ENCODE results near the gene CSTF1. TPM values are rescaled to one million over a fixed set of nuclear protein-coding genes. Genes with fewer than 3 reads are reported as not detected.
"Not testable (repeated sequence)": the region's sequence is repeated elsewhere in the genome, so short reads cannot be mapped to it uniquely, and the experiment has no call there.

The CSTF1 gene
- total RNA-seq, 8 experiments from 2014 or later: 17.0 to 39.8 (median 24.1) TPM

DNA sequence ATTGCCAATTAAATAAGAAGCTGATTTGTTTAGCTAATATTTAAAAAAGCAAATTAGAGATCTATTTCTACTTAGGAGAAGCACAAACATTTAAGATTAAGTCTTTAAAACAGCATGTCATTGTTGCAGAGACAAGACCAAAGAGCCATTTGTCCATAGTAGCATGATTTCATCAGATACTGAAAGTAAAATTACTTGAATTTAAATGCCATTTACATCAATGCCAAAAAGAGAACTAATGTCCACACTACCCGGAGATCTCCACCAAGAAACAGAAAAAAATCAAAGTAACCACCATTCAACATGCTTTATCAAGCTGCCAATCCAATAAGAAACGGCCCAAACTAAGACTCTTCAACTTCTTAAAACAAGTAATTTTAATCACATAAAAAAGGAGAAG is 16.1 kb upstream of the CSTF1 start:
- Histone ChIP-seq H3K4me3 (no peak overlapping the region), H3K27ac (no peak overlapping the region), H3K4me1 (replicated peaks in 1 of 2) (no peaks in the 10 kb centered on the region)
- no peak for ATAC-seq (replicated peaks in 6 of 8)
- 56 to 100% (median 92%) methylated on average over 1 to 2 of the region's 2 CpGs; no CpG with 5 or more reads in 2 of the 10 experiments for WGBS, 10 experiments
- in situ Hi-C loops (cut with MboI; ENCODE audit: low pct_unique_long_range_greater_than_20kb in 2 of 9, low sequenced_read_pairs in 9 of 9, unreplicated experiment in 9 of 9): no loop called here

- WGBS, 10 experiments: 90 to 100% (median 100%) methylated on average over 1 to 3 of the region's 3 CpGs; no CpG with 5 or more reads in 2 of the 10 experiments
- no peak overlapping the region for H3K4me3 ChIP-seq
- no peak for ATAC-seq (replicated peaks in 6 of 8)
- in situ Hi-C loops (cut with MboI; ENCODE audit: low pct_unique_long_range_greater_than_20kb in 2 of 9, low sequenced_read_pairs in 9 of 9, unreplicated experiment in 9 of 9): no loop called here
- H3K4me1 ChIP-seq (replicated peaks in 1 of 2): no peaks in the 10 kb centered on the region
- no peak overlapping the region for H3K27ac ChIP-seq
These were observed 14.1 kb upstream of the CSTF1 start for GRCh38 chr20:56378386-56378785.

DNA sequence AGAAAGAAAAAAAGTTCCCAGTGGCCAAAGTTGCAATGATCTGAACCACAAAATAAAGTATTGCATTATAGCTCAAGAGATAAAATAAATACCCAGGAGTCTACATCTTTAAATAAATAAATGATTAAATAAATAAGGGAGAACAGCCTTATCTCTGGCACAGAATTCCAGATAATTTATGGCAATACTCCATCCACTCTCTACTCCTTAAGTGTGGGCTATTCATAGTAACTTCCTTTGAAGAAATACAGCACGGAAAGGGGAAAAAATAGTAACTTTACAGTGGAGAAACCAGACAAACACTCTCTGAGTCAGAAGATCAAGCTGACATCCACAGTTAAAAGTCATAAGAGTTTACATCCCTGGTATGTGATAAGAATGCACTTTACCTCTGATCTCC is 12.1 kb upstream of the CSTF1 start:
- ATAC-seq (replicated peaks in 6 of 8): no peak
- no peak overlapping the region for H3K4me3 ChIP-seq
- H3K4me1 ChIP-seq (replicated peaks in 1 of 2): peaks cover 0 to 2% of the 10 kb centered on the region in 2 donors
- in situ Hi-C loops (cut with MboI; ENCODE audit: low pct_unique_long_range_greater_than_20kb in 2 of 9, low sequenced_read_pairs in 9 of 9, unreplicated experiment in 9 of 9): no loop called here
- H3K27ac ChIP-seq: no peak overlapping the region
- WGBS, 10 experiments: 69 to 100% (median 91%) methylated on average over 1 of the region's 1 CpG; no CpG with 5 or more reads in 3 of the 10 experiments

GRCh38 chr20:56381501-56381900 is 10.9 kb upstream of the CSTF1 start:
- H3K4me3 ChIP-seq: no peak overlapping the region
- peaks cover 0 to 2% of the 10 kb centered on the region in 2 donors for H3K4me1 ChIP-seq (replicated peaks in 1 of 2)
- 80 to 100% (median 80%) methylated on average over 1 of the region's 1 CpG; no CpG with 5 or more reads in 7 of the 10 experiments for WGBS, 10 experiments
- no peak overlapping the region for H3K27ac ChIP-seq
- in situ Hi-C loops (cut with MboI; ENCODE audit: low pct_unique_long_range_greater_than_20kb in 2 of 9, low sequenced_read_pairs in 9 of 9, unreplicated experiment in 9 of 9): no loop called here
- ATAC-seq (replicated peaks in 6 of 8): no peak

GRCh38 chr20:56382696-56383095 is 9.7 kb upstream of the CSTF1 start:
- Histone ChIP-seq H3K27ac (no peak overlapping the region), H3K4me1 (replicated peaks in 1 of 2) (peaks cover 0 to 2% of the 10 kb centered on the region in 2 donors), H3K4me3 (no peak overlapping the region)
- WGBS, 10 experiments: 77 to 100% (median 93%) methylated on average over 1 to 4 of the region's 4 CpGs; no CpG with 5 or more reads in 5 of the 10 experiments
- in situ Hi-C loops (cut with MboI; ENCODE audit: low pct_unique_long_range_greater_than_20kb in 2 of 9, low sequenced_read_pairs in 9 of 9, unreplicated experiment in 9 of 9): no loop called here
- ATAC-seq (replicated peaks in 6 of 8): no peak

GRCh38 chr20:56383334-56383733 is 9.1 kb upstream of the CSTF1 start:
- WGBS, 10 experiments: 82 to 100% (median 86%) methylated on average over 1 to 5 of the region's 8 CpGs; no CpG with 5 or more reads in 1 of the 10 experiments
- in situ Hi-C loops (cut with MboI; ENCODE audit: low pct_unique_long_range_greater_than_20kb in 2 of 9, low sequenced_read_pairs in 9 of 9, unreplicated experiment in 9 of 9): no loop called here

GRCh38 chr20:56385130-56385529 is 7.3 kb upstream of the CSTF1 start:
- no peak overlapping the region for H3K27ac ChIP-seq
- in situ Hi-C loops (cut with MboI; ENCODE audit: low pct_unique_long_range_greater_than_20kb in 2 of 9, low sequenced_read_pairs in 9 of 9, unreplicated experiment in 9 of 9): no loop called here
- H3K4me3 ChIP-seq: no peak overlapping the region
- peaks cover 0 to 2% of the 10 kb centered on the region in 2 donors for H3K4me1 ChIP-seq (replicated peaks in 1 of 2)
- ATAC-seq (replicated peaks in 6 of 8): no peak
- WGBS, 10 experiments: 83 to 100% (median 98%) methylated on average over 1 to 4 of the region's 4 CpGs; no CpG with 5 or more reads in 1 of the 10 experiments

More at GRCh38 chr20:56383334-56383733, 9.1 kb upstream of the CSTF1 start:
- Histone ChIP-seq H3K27ac (no peak overlapping the region), H3K4me1 (replicated peaks in 1 of 2) (peaks cover 0 to 2% of the 10 kb centered on the region in 2 donors), H3K4me3 (no peak overlapping the region)
- no peak for ATAC-seq (replicated peaks in 6 of 8)

DNA sequence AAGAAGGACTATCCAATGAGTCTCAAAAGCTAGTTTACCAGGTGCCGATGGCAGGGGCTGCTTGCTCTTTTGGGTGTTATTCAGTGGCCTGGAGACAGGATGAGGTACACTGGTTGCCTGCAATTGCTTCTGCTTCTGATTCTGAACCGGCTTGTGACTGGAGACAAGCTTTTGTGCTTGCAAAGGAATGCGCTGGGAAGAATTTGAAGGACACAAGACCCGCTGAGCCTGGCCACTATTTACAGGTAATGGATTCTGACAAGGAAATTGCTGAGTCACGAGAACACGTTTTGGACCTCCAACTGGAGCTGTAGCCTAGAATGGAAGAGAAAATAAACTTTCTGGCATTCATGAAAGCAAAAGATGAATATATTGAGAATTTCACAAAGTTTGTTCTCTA is 6.2 kb upstream of the CSTF1 start:
- in situ Hi-C loops (cut with MboI; ENCODE audit: low pct_unique_long_range_greater_than_20kb in 2 of 9, low sequenced_read_pairs in 9 of 9, unreplicated experiment in 9 of 9): no loop called here
- 80 to 100% (median 97%) methylated on average over 1 to 6 of the region's 6 CpGs; no CpG with 5 or more reads in 2 of the 10 experiments for WGBS, 10 experiments
- ATAC-seq (replicated peaks in 6 of 8): no peak

DNA sequence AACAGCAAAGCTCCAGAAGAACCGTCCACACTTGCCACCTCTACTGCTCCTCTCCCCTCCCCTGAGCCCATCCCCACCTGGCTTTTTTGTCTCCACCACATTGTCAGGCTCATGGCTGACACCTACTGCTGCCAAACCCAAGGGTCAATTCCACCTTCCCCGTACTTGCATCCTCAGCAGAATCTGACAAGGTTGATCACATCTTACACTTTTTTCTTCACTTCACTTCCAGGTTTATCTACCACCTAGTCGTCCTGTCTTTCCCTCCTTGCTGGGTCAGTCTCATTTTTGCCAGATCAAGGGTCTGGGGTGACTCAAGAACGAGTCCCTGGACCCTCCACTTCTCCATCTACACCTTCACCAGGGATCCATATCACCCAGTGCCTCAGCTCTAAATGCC is 3.6 kb upstream of the CSTF1 start:
- H3K4me3 ChIP-seq: no peak overlapping the region
- in situ Hi-C loops (cut with MboI; ENCODE audit: low pct_unique_long_range_greater_than_20kb in 2 of 9, low sequenced_read_pairs in 9 of 9, unreplicated experiment in 9 of 9): no loop called here
- ATAC-seq (replicated peaks in 6 of 8): no peak
- peaks cover 6 to 8% of the 10 kb centered on the region in 2 donors for H3K4me1 ChIP-seq (replicated peaks in 1 of 2)
- WGBS, 10 experiments: 91 to 100% (median 95%) methylated on average over 1 to 4 of the region's 4 CpGs; no CpG with 5 or more reads in 4 of the 10 experiments
- no peak overlapping the region for H3K27ac ChIP-seq

More for the DNA sequence above, 6.2 kb upstream of the CSTF1 start:
- H3K4me3 ChIP-seq: no peak overlapping the region
- peaks cover 2 to 3% of the 10 kb centered on the region in 2 donors for H3K4me1 ChIP-seq (replicated peaks in 1 of 2)
- no peak overlapping the region for H3K27ac ChIP-seq

GRCh38 chr20:56389807-56390206 is 2.6 kb upstream of the CSTF1 start:
- no peak for ATAC-seq (replicated peaks in 6 of 8)
- H3K4me1 ChIP-seq (replicated peaks in 1 of 2): peaks cover 9 to 11% of the 10 kb centered on the region in 2 donors
- WGBS, 10 experiments: 84 to 100% (median 98%) methylated on average over 1 to 4 of the region's 4 CpGs; no CpG with 5 or more reads in 2 of the 10 experiments
- H3K27ac ChIP-seq: no peak overlapping the region
- H3K4me3 ChIP-seq: no peak overlapping the region
- in situ Hi-C loops (cut with MboI; ENCODE audit: low pct_unique_long_range_greater_than_20kb in 2 of 9, low sequenced_read_pairs in 9 of 9, unreplicated experiment in 9 of 9): no loop called here

DNA sequence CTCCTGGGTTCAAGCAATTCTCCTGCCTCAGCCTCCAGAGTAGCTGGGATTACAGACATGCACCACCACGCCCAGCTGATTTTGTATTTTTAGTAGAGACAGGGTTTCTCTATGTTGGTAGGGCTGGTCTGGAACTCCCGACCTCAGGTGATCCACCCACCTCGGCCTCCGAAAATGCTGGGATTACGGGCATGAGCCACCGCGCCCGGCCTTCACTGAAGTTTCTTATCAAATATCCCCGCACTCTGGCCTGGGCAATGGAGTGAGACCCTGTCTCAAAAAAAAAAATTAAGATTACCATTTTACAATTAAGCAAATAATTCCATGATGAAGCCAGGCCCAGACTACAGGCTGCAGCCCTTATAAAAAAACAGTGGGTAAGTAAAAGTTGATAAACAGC is 2.0 kb upstream of the CSTF1 start:
- in situ Hi-C loops (cut with MboI; ENCODE audit: low pct_unique_long_range_greater_than_20kb in 2 of 9, low sequenced_read_pairs in 9 of 9, unreplicated experiment in 9 of 9): not testable (repeated sequence)
- H3K4me3 ChIP-seq: peak overlapping the region in 1 of 5 donors; percentile 73
- 87 to 100% (median 100%) methylated on average over 1 to 9 of the region's 9 CpGs; no CpG with 5 or more reads in 2 of the 10 experiments for WGBS, 10 experiments

GRCh38 chr20:56391037-56391436 is 1.4 kb upstream of the CSTF1 start:
- WGBS, 10 experiments: 4 to 100% (median 13%) methylated on average over 1 to 10 of the region's 10 CpGs; no CpG with 5 or more reads in 1 of the 10 experiments
- Histone ChIP-seq H3K4me1 (replicated peaks in 1 of 2) (peaks cover 9 to 11% of the 10 kb centered on the region in 2 donors), H3K4me3 (peak overlapping the region; percentile 42 to 73 (median 53)), H3K27ac (peak overlapping the region in 1 of 2 donors; percentile 90)
- no peak for ATAC-seq (replicated peaks in 6 of 8)
- in situ Hi-C loops (cut with MboI; ENCODE audit: low pct_unique_long_range_greater_than_20kb in 2 of 9, low sequenced_read_pairs in 9 of 9, unreplicated experiment in 9 of 9): no loop called here

More for the DNA sequence above, 2.0 kb upstream of the CSTF1 start:
- H3K4me1 ChIP-seq (replicated peaks in 1 of 2): peaks cover 9 to 11% of the 10 kb centered on the region in 2 donors
- not testable (repeated sequence) for H3K27ac ChIP-seq; ATAC-seq (replicated peaks in 6 of 8)

GRCh38 chr20:56391596-56392131 is 781 bp upstream of the CSTF1 start:
- H3K27ac ChIP-seq: peak overlapping the region in 1 of 2 donors; percentile 90
- WGBS, 10 experiments: 0 to 20% (median 0%) methylated on average over 1 to 12 of the region's 29 CpGs; no CpG with 5 or more reads in 2 of the 10 experiments
- H3K4me1 ChIP-seq (replicated peaks in 1 of 2): peaks cover 9 to 11% of the 10 kb centered on the region in 2 donors
- peak in 7 of 8 experiments; percentile 41 to 62 (median 43) for ATAC-seq (replicated peaks in 6 of 8)
- H3K4me3 ChIP-seq: peak overlapping the region; percentile 42 to 73 (median 53)
- in situ Hi-C loops (cut with MboI; ENCODE audit: low pct_unique_long_range_greater_than_20kb in 2 of 9, low sequenced_read_pairs in 9 of 9, unreplicated experiment in 9 of 9): no loop called here

Measured in motor neuron (in vitro differentiated cells).